Measurements from ENCODE around the gene EXOC7. TPM values are rescaled to one million over a fixed set of nuclear protein-coding genes. Genes with fewer than 3 reads are reported as not detected.
A peak's percentile ranks its signal among the peaks of the same experiment; 100 is the strongest.

The EXOC7 gene
- 10 to 100 TPM; 88.0 to 95.0 TPM for total RNA-seq

GRCh38 chr17:76103274-76104139, at the start of gene EXOC7:
TSS of gene EXOC7 (minus strand) at chr17:76103787. CDS start at chr17:76103692, 95 bp downstream.
- DNase-seq: peak; percentile 94
- H3K36me3 ChIP-seq: no peaks in the 10 kb centered on the region
- H3K27ac ChIP-seq: peak within 1 kb of the TSS; percentile 55
- no peaks in the 10 kb centered on the region for H3K9me3 ChIP-seq
- H3K4me3 ChIP-seq: peak within 1 kb of the TSS; percentile 89
- peak within 1 kb of the TSS; percentile 88 to 95 for H3K9ac ChIP-seq (ENCODE audit: low read depth in 2 of 2, low read length in 2 of 2)
- peaks cover 8% of the 10 kb centered on the region for H3K4me1 ChIP-seq
- intact Hi-C loops (cut with DNase I): no loop called here
- TF ChIP-seq CTCF (IDR thresholded peaks at IDR 0.05): no peak
- no peaks in the 10 kb centered on the region for H3K27me3 ChIP-seq

GRCh38 chr17:76153202-76153601, 49.6 kb upstream of the EXOC7 start:
- no peaks in the 10 kb centered on the region for H3K36me3 ChIP-seq
- H3K4me1 ChIP-seq: no peaks in the 10 kb centered on the region
- no peak for DNase-seq
- H3K9me3 ChIP-seq: no peaks in the 10 kb centered on the region
- H3K4me3 ChIP-seq: no peak overlapping the region
- intact Hi-C loops (cut with DNase I): no loop called here
- no peak for TF ChIP-seq CTCF (IDR thresholded peaks at IDR 0.05)
- no peak overlapping the region for H3K27ac ChIP-seq
- H3K9ac ChIP-seq (ENCODE audit: low read depth in 2 of 2, low read length in 2 of 2): no peak overlapping the region
- no peaks in the 10 kb centered on the region for H3K27me3 ChIP-seq

GRCh38 chr17:76152591-76152990, 49.0 kb upstream of the EXOC7 start:
- no peaks in the 10 kb centered on the region for H3K36me3 ChIP-seq
- no peak for DNase-seq
- no peak for TF ChIP-seq CTCF (IDR thresholded peaks at IDR 0.05)

GRCh38 chr17:76151896-76152454, 48.4 kb upstream of the EXOC7 start:
- Histone ChIP-seq H3K27ac (no peak overlapping the region), H3K4me3 (no peak overlapping the region)
- TF ChIP-seq CTCF (IDR thresholded peaks at IDR 0.05): no peak

More at GRCh38 chr17:76152591-76152990, 49.0 kb upstream of the EXOC7 start:
- no peaks in the 10 kb centered on the region for H3K27me3 ChIP-seq
- H3K9me3 ChIP-seq: no peaks in the 10 kb centered on the region
- H3K27ac ChIP-seq: no peak overlapping the region
- no peak overlapping the region for H3K9ac ChIP-seq (ENCODE audit: low read depth in 2 of 2, low read length in 2 of 2)
- H3K4me1 ChIP-seq: no peaks in the 10 kb centered on the region
- intact Hi-C loops (cut with DNase I): no loop called here
- H3K4me3 ChIP-seq: no peak overlapping the region

GRCh38 chr17:76150712-76151622, 47.4 kb upstream of the EXOC7 start:
- intact Hi-C loops (cut with DNase I): no loop called here
- Histone ChIP-seq H3K27ac (no peak overlapping the region), H3K27me3 (no peaks in the 10 kb centered on the region), H3K9me3 (no peaks in the 10 kb centered on the region), H3K36me3 (no peaks in the 10 kb centered on the region), H3K4me3 (no peak overlapping the region), H3K9ac (ENCODE audit: low read depth in 2 of 2, low read length in 2 of 2) (no peak overlapping the region), H3K4me1 (no peaks in the 10 kb centered on the region)
- TF ChIP-seq CTCF (IDR thresholded peaks at IDR 0.05): no peak
- DNase-seq: no peak

More at GRCh38 chr17:76151896-76152454, 48.4 kb upstream of the EXOC7 start:
- no peak overlapping the region for H3K9ac ChIP-seq (ENCODE audit: low read depth in 2 of 2, low read length in 2 of 2)
- intact Hi-C loops (cut with DNase I): no loop called here
- no peaks in the 10 kb centered on the region for H3K9me3 ChIP-seq
- DNase-seq: no peak
- no peaks in the 10 kb centered on the region for H3K36me3 ChIP-seq
- H3K27me3 ChIP-seq: no peaks in the 10 kb centered on the region
- no peaks in the 10 kb centered on the region for H3K4me1 ChIP-seq
